IMR-90 (cell line): ENCODE data around the gene MARK4. TPM values are rescaled to one million over a fixed set of nuclear protein-coding genes. Genes with fewer than 3 reads are reported as not detected.

ENCODE experiments used
- ATAC-seq: fragments of 200-7000 bp; cut with Tn5 transposase; 2 replicates; pipeline ENCODE4 v1.9.1; 2020; ENCODE audit warnings: low read depth, mild to moderate bottlenecking, moderate library complexity
- BruUV-seq: library from RNA; stranded (reverse); fragments of 400-500 nt; replicated peaks from 2 replicates; lab custom pipeline; 2021; lab: Mats Ljungman, UMichigan
- CTCF ChIA-PET: fragments of 300-600 bp; formaldehyde crosslinking; extraction: SDS; loops from one replicate; lab custom pipeline; 2021; ENCODE audit warnings: antibody characterized with exemption; lab: Yijun Ruan, JAX
- POLR2A ChIA-PET: fragments of 300-600 bp; sonication (Branson Sonifier 250); formaldehyde crosslinking; loops from one replicate; lab custom pipeline; 2022; ENCODE audit warnings: antibody characterized with exemption; ENCODE audit not compliant: unreplicated experiment; lab: Charles Lee
- DNase-seq: peaks from one replicate; pipeline ENCODE4 v3.0.0; 2013
- H2AFZ ChIP-seq: replicated peaks from 2 replicates; pipeline ENCODE3; 2013; ENCODE audit warnings: low read length, mild to moderate bottlenecking; ENCODE audit not compliant: poor library complexity
- H2AK5ac ChIP-seq: 2 replicates; pipeline ENCODE4 v1.6.1; 2013; ENCODE audit warnings: low read depth, low read length, inconsistent platforms
- H2AK9ac ChIP-seq: replicated peaks from 2 replicates; pipeline ENCODE3; 2013; ENCODE audit warnings: mild to moderate bottlenecking, low read depth, low read length, moderate library complexity; ENCODE audit not compliant: poor library complexity
- H2BK120ac ChIP-seq: 2 replicates; pipeline ENCODE4 v1.6.1; 2013; ENCODE audit warnings: low read depth, low read length, inconsistent platforms
- H2BK15ac ChIP-seq: 3 replicates; pipeline ENCODE4 v1.6.1; 2013; ENCODE audit warnings: low read depth, low read length, inconsistent platforms
- H2BK20ac ChIP-seq: 2 replicates; pipeline ENCODE4 v1.6.1; 2013; ENCODE audit warnings: low read depth, mild to moderate bottlenecking, inconsistent platforms, low read length, moderate library complexity
- H2BK5ac ChIP-seq: 2 replicates; pipeline ENCODE4 v1.6.1; 2013; ENCODE audit warnings: mild to moderate bottlenecking, low read depth, low read length, inconsistent platforms; ENCODE audit not compliant: poor library complexity, severe bottlenecking
- H3K14ac ChIP-seq: replicated peaks from 2 replicates; pipeline ENCODE4 v1.6.1; 2013; ENCODE audit warnings: low read depth, low read length, inconsistent platforms
- H3K18ac ChIP-seq: 2 replicates; pipeline ENCODE4 v1.6.1; 2013; ENCODE audit warnings: low read depth, low read length, control low read depth
- H3K23ac ChIP-seq: 2 replicates; pipeline ENCODE4 v1.6.1; 2013; ENCODE audit warnings: low read depth, low read length, inconsistent platforms
- H3K27ac ChIP-seq: 2 replicates; pipeline ENCODE4 v1.5.1; 2013; ENCODE audit warnings: mild to moderate bottlenecking, control low read depth, low read length; ENCODE audit not compliant: insufficient read depth
- H3K27me3 ChIP-seq: 2 replicates; pipeline ENCODE4 v1.6.1; 2013; ENCODE audit warnings: low read length; ENCODE audit not compliant: control insufficient read depth, insufficient read depth
- H3K36me3 ChIP-seq: 2 replicates; pipeline ENCODE4 v1.6.1; 2013; ENCODE audit warnings: low read length, mixed read lengths; ENCODE audit not compliant: control insufficient read depth, insufficient read depth
- H3K4ac ChIP-seq: 2 replicates; pipeline ENCODE4 v1.6.1; 2013; ENCODE audit warnings: low read depth, low read length, inconsistent platforms
- H3K4me1 ChIP-seq: 2 replicates; pipeline ENCODE4 v1.6.1; 2013; ENCODE audit warnings: low read length, mixed read lengths; ENCODE audit not compliant: control insufficient read depth, insufficient read depth
- H3K4me2 ChIP-seq: 2 replicates; pipeline ENCODE4 v1.6.1; 2013; ENCODE audit warnings: low read depth, mild to moderate bottlenecking, control low read depth, low read length, moderate library complexity
- H3K4me3 ChIP-seq: 2 replicates; pipeline ENCODE4 v1.5.1; 2013; ENCODE audit warnings: low read depth, mild to moderate bottlenecking, control low read depth, low read length, moderate library complexity; ENCODE audit not compliant: insufficient read depth
- H3K56ac ChIP-seq: 2 replicates; pipeline ENCODE4 v1.6.1; 2013; ENCODE audit warnings: low read length, inconsistent platforms; ENCODE audit not compliant: insufficient read depth; ENCODE audit errors: extremely low read depth
- H3K79me1 ChIP-seq, 2 experiments: 2 replicates each; pipeline ENCODE4 v1.6.1; 2013; ENCODE audit warnings: low read length in 2 of 2, inconsistent platforms in 1 of 2, low read depth in 1 of 2
- H3K9ac ChIP-seq: 2 replicates; pipeline ENCODE4 v1.6.1; 2013; ENCODE audit warnings: low read depth, low read length, control low read depth
- H3K9me1 ChIP-seq: 2 replicates; pipeline ENCODE4 v1.6.1; 2013; ENCODE audit warnings: low read length, inconsistent platforms; ENCODE audit not compliant: insufficient read depth
- H3K9me3 ChIP-seq: 2 replicates; pipeline ENCODE4 v1.6.1; 2013; ENCODE audit warnings: low read length; ENCODE audit not compliant: control insufficient read depth, insufficient read depth
- H4K20me1 ChIP-seq: 2 replicates; pipeline ENCODE4 v1.6.1; 2013; ENCODE audit warnings: low read length, inconsistent platforms; ENCODE audit not compliant: insufficient read depth
- H4K5ac ChIP-seq: 2 replicates; pipeline ENCODE4 v1.6.1; 2013; ENCODE audit warnings: mild to moderate bottlenecking, low read depth, low read length, control low read depth
- H4K8ac ChIP-seq, 2 experiments: 2 replicates each; pipeline ENCODE4 v1.6.1; 2013; ENCODE audit warnings: low read depth in 2 of 2, low read length in 2 of 2, control low read depth in 1 of 2, inconsistent platforms in 1 of 2
- H4K91ac ChIP-seq: 2 replicates; pipeline ENCODE4 v1.6.1; 2013; ENCODE audit warnings: low read depth, low read length, inconsistent platforms; ENCODE audit not compliant: insufficient read depth
- MAFK ChIP-seq: IDR thresholded peaks from 2 replicates; pipeline ENCODE4 v1.6.1; 2012; ENCODE audit warnings: low read depth, low read length, improper control_type of control experiment
- SMC3 ChIP-seq: fragments of 150-350 bp; IDR thresholded peaks from 2 replicates; pipeline ENCODE4 v1.6.1; 2016; ENCODE audit warnings: low read depth, mild to moderate bottlenecking, antibody characterized with exemption, low read length, moderate library complexity
- WGBS, 2 experiments: methylation state at CpG; one replicate each; pipeline versions ENCODE4 v1.1.5 to v1.1.7; 2013; ENCODE audit warnings: missing lambda C conversion rate in 2 of 2; ENCODE audit not compliant: insufficient read length in 1 of 2; ENCODE audit errors: extremely low coverage in 2 of 2; 5-methylcytosine and 5-hydroxymethylcytosine counted together
- dilution Hi-C: fragments of 300-500 bp; cut with HindIII; formaldehyde crosslinking; loops from one replicate; pipeline ENCODE4 v1.14.3; 2018; ENCODE audit warnings: low sequenced_read_pairs; ENCODE audit not compliant: unreplicated experiment
- in situ Hi-C: fragments of 300-500 bp; cut with MboI; formaldehyde crosslinking; loops from 3 replicates; pipeline ENCODE4 v1.14.3; 2019; ENCODE audit warnings: low sequenced_read_pairs, inconsistent platforms, mixed read lengths
- intact Hi-C: fragments of 100-400 bp; cut with micrococcal nuclease; formaldehyde crosslinking; loops from 2 replicates; pipeline ENCODE4 v1.10.0; 2022
- polyA plus RNA-seq, 3 experiments: library from polyadenylated mRNA; depleted of rRNA; stranded (reverse); fragments of >200 nt; gene quantifications; 2 replicates each; pipeline ENCODE4 v1.2.3, GENCODE V29; 2012; ENCODE audit warnings: low replicate concordance in 1 of 3
- total RNA-seq: library from RNA; depleted of rRNA; stranded (reverse); fragments of >200 nt; gene quantifications from 2 replicates; pipeline ENCODE4 v1.2.3, GENCODE V29; 2012

MARK4 gene
- total and polyA plus RNA-seq, 2 of the 4 experiments (the other 2 are of a cell fraction) = 11.3 to 20.7 TPM

DNA sequence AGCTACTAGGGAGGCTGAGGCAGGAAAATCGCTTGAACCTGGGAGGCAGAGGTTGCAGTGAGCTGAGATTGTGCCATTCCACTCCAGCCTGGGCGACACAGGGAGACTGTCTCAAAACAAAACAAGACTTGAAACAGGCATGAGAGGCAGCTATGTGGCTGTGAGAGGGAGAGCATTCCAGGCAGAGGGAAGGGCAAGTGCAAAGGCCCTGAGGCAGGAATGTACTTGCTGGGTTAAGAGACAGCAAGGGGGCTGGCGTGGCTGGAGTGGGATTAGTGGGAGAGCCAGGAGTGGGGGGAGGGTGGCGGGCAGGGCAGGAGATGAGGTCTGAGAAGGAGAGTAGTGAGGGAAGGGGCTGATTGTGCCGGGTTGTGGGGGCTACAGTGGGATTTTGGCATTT lies 27.2 kb upstream of the MARK4 start:
- Histone ChIP-seq H2AFZ (no peak overlapping the region), H3K79me1 (no peaks in the 10 kb centered on the region), H4K5ac (no peak overlapping the region), H4K91ac (no peak overlapping the region), H3K4me2 (no peak overlapping the region), H2AK5ac (no peak overlapping the region), H4K20me1 (no peaks in the 10 kb centered on the region), H3K4ac (no peak overlapping the region), H2BK5ac (no peak overlapping the region), H4K8ac (no peak overlapping the region), H3K27ac (no peak overlapping the region), H3K36me3 (no peaks in the 10 kb centered on the region), H3K18ac (no peak overlapping the region), H2BK15ac (no peak overlapping the region), H3K56ac (no peak overlapping the region), H3K9me1 (no peaks in the 10 kb centered on the region), H3K27me3 (peaks cover 33% of the 10 kb centered on the region), H3K14ac (no peak overlapping the region), H2BK120ac (no peak overlapping the region), H3K9ac (no peak overlapping the region), H3K4me1 (no peaks in the 10 kb centered on the region), H2BK20ac (no peak overlapping the region), H3K23ac (no peak overlapping the region), H3K9me3 (no peaks in the 10 kb centered on the region), H3K4me3 (no peak overlapping the region), H2AK9ac (no peak overlapping the region)
- no TSS peak for BruUV-seq
- ChIA-PET POLR2A (no interaction called here), CTCF (no interaction called here)
- DNase-seq (no peak), ATAC-seq (no peak)
- 69% methylated on average over 4 of the region's 5 CpGs; no CpG with 5 or more reads in 1 of the 2 experiments for WGBS, 2 experiments
- TF ChIP-seq MAFK (no peak), SMC3 (no peak)
- in situ Hi-C loops = no loop called here
- intact Hi-C loops = no loop called here
- dilution Hi-C loops = no loop called here
